CD4-positive, alpha-beta T cell (primary cell): ENCODE data around the gene RANGAP1. TPM values are rescaled to one million over a fixed set of nuclear protein-coding genes. Genes with fewer than 3 reads are reported as not detected.

Source experiments
- ATAC-seq: fragments of 200-7000 bp; cut with Tn5 transposase; one replicate; pipeline ENCODE4 v1.10.0; 2022; ENCODE audit warnings: mild to moderate bottlenecking; ENCODE audit not compliant: poor library complexity
- CTCF ChIA-PET: fragments of 350-600 bp; sonication (Branson Sonifier 250); formaldehyde crosslinking; loops from one replicate; lab custom pipeline; 2021; ENCODE audit warnings: antibody characterized with exemption, inconsistent platforms; lab: Charles Lee
- POLR2A ChIA-PET: fragments of 350-600 bp; sonication (Branson Sonifier 250); formaldehyde crosslinking; loops from one replicate; lab custom pipeline; 2021; ENCODE audit warnings: antibody characterized with exemption, inconsistent platforms; lab: Charles Lee
- DNase-seq, 14 experiments: peaks; one replicate each; pipeline ENCODE4 v3.0.0-alpha.2; 2013 to 2020; ENCODE audit warnings: mixed read lengths in 2 of 14
- H3K27ac ChIP-seq, 2 donors: one replicate each; pipeline versions ENCODE4 v1.5.1 to v1.7.0; 2013; ENCODE audit warnings: low read length in 2 of 2, low read depth in 1 of 2, mild to moderate bottlenecking in 1 of 2
- H3K27me3 ChIP-seq, 2 experiments: 1 replicate in 1 of 2; 2 replicates in 1 of 2; pipeline versions ENCODE4 v1.6.1 to v1.7.0; 2013; ENCODE audit warnings: low read length in 2 of 2, control low read depth in 1 of 2, mild to moderate bottlenecking in 1 of 2, moderate library complexity in 1 of 2; ENCODE audit not compliant: insufficient read depth in 2 of 2, control insufficient read depth in 1 of 2
- H3K36me3 ChIP-seq: one replicate; pipeline ENCODE4 v1.6.1; 2013; ENCODE audit warnings: low read length, control low read depth; ENCODE audit not compliant: insufficient read depth
- H3K4me1 ChIP-seq: one replicate; pipeline ENCODE4 v1.6.1; 2013; ENCODE audit warnings: low read length, control low read depth; ENCODE audit not compliant: insufficient read depth
- H3K4me3 ChIP-seq: one replicate; pipeline ENCODE4 v1.5.1; 2013; ENCODE audit warnings: mild to moderate bottlenecking, low read length, moderate library complexity
- H3K9me3 ChIP-seq, 2 experiments: 1 replicate in 1 of 2; 2 replicates in 1 of 2; pipeline versions ENCODE4 v1.6.1 to v1.7.0; 2013; ENCODE audit warnings: low read length in 2 of 2, mild to moderate bottlenecking in 2 of 2, control low read depth in 1 of 2, moderate library complexity in 1 of 2; ENCODE audit not compliant: control insufficient read depth in 1 of 2, insufficient read depth in 1 of 2
- H3K27ac Mint-ChIP-seq: one replicate; pipeline ENCODE4 v1.8.0; 2020; ENCODE audit warnings: mixed read lengths
- H3K27me3 Mint-ChIP-seq: one replicate; pipeline ENCODE4 v1.8.0; 2021; ENCODE audit warnings: mixed read lengths
- H3K36me3 Mint-ChIP-seq: one replicate; pipeline ENCODE4 v1.8.0; 2021; ENCODE audit warnings: low read depth, mixed read lengths
- H3K4me1 Mint-ChIP-seq: one replicate; pipeline ENCODE4 v1.8.0; 2021; ENCODE audit warnings: low read depth, mixed read lengths
- H3K4me3 Mint-ChIP-seq: one replicate; pipeline ENCODE4 v1.8.0; 2020; ENCODE audit warnings: mild to moderate bottlenecking, mixed read lengths
- H3K9me3 Mint-ChIP-seq: one replicate; pipeline ENCODE4 v1.8.0; 2020; ENCODE audit warnings: mixed read lengths
- CTCF ChIP-seq: fragments of 200-600 bp; IDR thresholded peaks from one replicate; pipeline ENCODE4 v1.8.0; 2022; ENCODE audit warnings: antibody characterized with exemption, mild to moderate bottlenecking
- intact Hi-C, 2 experiments: fragments of 100-400 bp; cut with DNase I in 1 of 2; cut with micrococcal nuclease in 1 of 2; formaldehyde crosslinking; loops; one replicate each; pipeline versions ENCODE4 v1.15.1 to v1.9.0; 2023 to 2025; cut with DNase I, micrococcal nuclease
- total RNA-seq, 174 experiments: library from RNA in 2 of 174; stranded (reverse) in 2 of 174; gene quantifications; one replicate each; pipeline ENCODE4 v1.2.3 and lab custom pipeline; 2021 to 2026

The RANGAP1 gene
- total RNA-seq, 2 experiments from 2014 or later: 163 to 172 TPM

- CTCF ChIA-PET: no interaction called here
- DNase-seq (no peak), ATAC-seq (no peak)
- Histone ChIP-seq H3K4me3 (no peak overlapping the region), H3K36me3 (peaks cover 50% of the 10 kb centered on the region), H3K27me3 (no peaks in the 10 kb centered on the region), H3K9me3 (no peaks in the 10 kb centered on the region), H3K4me1 (no peaks in the 10 kb centered on the region), H3K27ac (no peak overlapping the region)
- no peaks in the 10 kb centered on the region for H3K27me3 Mint-ChIP-seq
- H3K27ac Mint-ChIP-seq: no peak overlapping the region
- POLR2A ChIA-PET: no interaction called here
- no peak for TF ChIP-seq CTCF
- no peak overlapping the region for H3K4me3 Mint-ChIP-seq
- H3K4me1 Mint-ChIP-seq: no peaks in the 10 kb centered on the region
- intact Hi-C loops: loop anchor here in 1 of 2 experiments (10.0 kb wide), 1 partner anchor 75 kb away; no protein-coding TSS in a partner anchor
- H3K9me3 Mint-ChIP-seq: no peaks in the 10 kb centered on the region
- H3K36me3 Mint-ChIP-seq: peaks cover 39% of the 10 kb centered on the region
Measured at GRCh38 chr22:41229730-41230400, 56.1 kb downstream of the RANGAP1 start.

- intact Hi-C loops: no loop called here
- ChIA-PET CTCF (no interaction called here), POLR2A (no interaction called here)
- Histone ChIP-seq H3K4me3 (no peak overlapping the region), H3K9me3 (no peaks in the 10 kb centered on the region), H3K27me3 (no peaks in the 10 kb centered on the region), H3K36me3 (peaks cover 56% of the 10 kb centered on the region), H3K4me1 (no peaks in the 10 kb centered on the region), H3K27ac (no peak overlapping the region)
- no peak for TF ChIP-seq CTCF
- H3K36me3 Mint-ChIP-seq: peaks cover 46% of the 10 kb centered on the region
- DNase-seq: no peak
- no peaks in the 10 kb centered on the region for H3K9me3 Mint-ChIP-seq
- H3K4me1 Mint-ChIP-seq: no peaks in the 10 kb centered on the region
- H3K4me3 Mint-ChIP-seq: no peak overlapping the region
- ATAC-seq: no peak
- no peaks in the 10 kb centered on the region for H3K27me3 Mint-ChIP-seq
- no peak overlapping the region for H3K27ac Mint-ChIP-seq
Measured at GRCh38 chr22:41229215-41229614, 56.8 kb downstream of the RANGAP1 start.

DNA sequence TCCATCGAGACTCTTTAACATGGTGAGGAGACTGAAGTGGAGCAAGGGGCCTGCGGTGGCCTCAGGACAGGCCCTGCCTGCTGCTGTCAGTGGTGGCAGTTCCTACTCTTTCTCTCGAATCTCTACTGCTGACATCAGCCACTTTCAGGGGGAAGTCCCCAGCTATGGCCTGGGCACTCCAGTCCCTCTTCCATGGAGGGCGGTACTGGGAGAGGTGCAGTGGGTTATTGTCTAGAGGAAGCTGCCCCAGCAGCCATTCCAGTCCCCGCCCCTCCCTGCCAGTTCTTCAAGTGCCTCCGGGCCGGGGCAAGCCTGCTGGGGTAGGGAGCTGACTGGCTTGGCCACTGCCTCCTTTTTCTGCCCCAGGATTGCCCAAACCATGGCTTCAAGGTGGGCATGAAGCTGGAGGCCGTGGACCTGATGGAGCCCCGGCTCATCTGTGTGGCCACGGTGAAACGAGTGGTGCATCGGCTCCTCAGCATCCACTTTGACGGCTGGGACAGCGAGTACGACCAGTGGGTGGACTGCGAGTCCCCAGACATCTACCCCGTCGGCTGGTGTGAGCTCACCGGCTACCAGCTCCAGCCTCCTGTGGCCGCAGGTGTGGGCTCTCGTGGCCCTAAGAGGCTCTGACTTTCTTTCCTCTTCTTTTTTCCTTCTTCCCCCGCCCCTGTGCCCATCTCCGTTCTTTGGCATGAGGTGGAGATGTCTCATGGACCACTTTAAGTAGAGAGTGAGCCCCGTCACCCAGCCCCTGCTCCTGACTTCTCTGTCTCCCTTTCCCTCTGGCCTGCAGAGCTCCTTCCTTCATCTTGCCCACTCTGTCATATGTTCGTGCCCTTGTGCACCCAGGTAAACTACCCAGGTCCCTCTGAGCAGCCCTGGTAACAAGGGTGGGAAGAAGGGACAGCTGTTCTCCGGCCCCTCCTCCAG lies 59.0 kb downstream of the RANGAP1 start:
- no peak overlapping the region for H3K4me3 Mint-ChIP-seq
- ATAC-seq (no peak), DNase-seq (no peak)
- no peaks in the 10 kb centered on the region for H3K27me3 ChIP-seq
- no peaks in the 10 kb centered on the region for H3K4me1 ChIP-seq
- intact Hi-C loops: no loop called here
- TF ChIP-seq CTCF: no peak
- H3K4me3 ChIP-seq: no peak overlapping the region
- ChIA-PET POLR2A (interaction anchor here (1.0 kb wide), 1 partner anchor 134 kb away, joined by 3 read pairs; no protein-coding TSS in a partner anchor), CTCF (interaction anchor here (1.4 kb wide), 1 partner anchor 11 kb away, joined by 5 read pairs; no protein-coding TSS in a partner anchor)
- H3K9me3 Mint-ChIP-seq: no peaks in the 10 kb centered on the region
- H3K36me3 Mint-ChIP-seq: peaks cover 63% of the 10 kb centered on the region
- no peaks in the 10 kb centered on the region for H3K27me3 Mint-ChIP-seq
- peak overlapping the region; percentile 48 for H3K27ac Mint-ChIP-seq
- H3K9me3 ChIP-seq: no peaks in the 10 kb centered on the region
- H3K4me1 Mint-ChIP-seq: no peaks in the 10 kb centered on the region
- H3K36me3 ChIP-seq: peaks cover 78% of the 10 kb centered on the region
- no peak overlapping the region for H3K27ac ChIP-seq
